Panc1 (cell line): ENCODE measurements around the gene CREG1. TPM values are rescaled to one million over a fixed set of nuclear protein-coding genes. Genes with fewer than 3 reads are reported as not detected.

ENCODE experiments used
- ATAC-seq: fragments of 200-7000 bp; cut with Tn5 transposase; 2 replicates; pipeline ENCODE4 v1.9.1; 2020; ENCODE audit warnings: mild to moderate bottlenecking, moderate library complexity
- BruUV-seq: library from RNA; stranded (reverse); fragments of 400-500 nt; replicated peaks from 2 replicates; lab custom pipeline; 2021; lab: Mats Ljungman, UMichigan
- CTCF ChIA-PET: fragments of 300-600 bp; sonication (Branson Sonifier 250); formaldehyde crosslinking; loops from one replicate; lab custom pipeline; 2022; ENCODE audit warnings: antibody characterized with exemption; lab: Charles Lee
- POLR2A ChIA-PET: fragments of 300-600 bp; sonication (Branson Sonifier 250); formaldehyde crosslinking; loops from one replicate; lab custom pipeline; 2022; ENCODE audit warnings: antibody characterized with exemption; lab: Charles Lee
- DNase-seq: peaks from one replicate; pipeline ENCODE4 v3.0.0-alpha.2; 2010; ENCODE audit warnings: low read depth, low spot score
- H3K27ac ChIP-seq: 2 replicates; pipeline ENCODE4 v1.5.1; 2011; ENCODE audit warnings: mild to moderate bottlenecking, low read length, inconsistent platforms
- H3K27me3 ChIP-seq: fragments of 200-500 bp; sonication (Bioruptor generic); 2 replicates; pipeline ENCODE4 v1.6.0; 2014; ENCODE audit warnings: low read length, inconsistent platforms; ENCODE audit not compliant: control insufficient read depth, insufficient read depth
- H3K36me3 ChIP-seq: fragments of 200-500 bp; sonication (Bioruptor generic); 2 replicates; pipeline ENCODE4 v1.5.1; 2014; ENCODE audit warnings: inconsistent platforms, mild to moderate bottlenecking, low read length, moderate library complexity; ENCODE audit not compliant: control insufficient read depth, insufficient read depth
- H3K4me1 ChIP-seq: 2 replicates; pipeline ENCODE4 v1.5.1; 2011; ENCODE audit warnings: inconsistent platforms, mild to moderate bottlenecking, low read length, moderate library complexity; ENCODE audit not compliant: control insufficient read depth, insufficient read depth
- H3K4me3 ChIP-seq, 2 experiments: 2 replicates each; pipeline ENCODE4 v1.5.1; 2011 to 2012; ENCODE audit warnings: low read depth in 2 of 2, low read length in 2 of 2, mild to moderate bottlenecking in 2 of 2, inconsistent platforms in 1 of 2, moderate library complexity in 1 of 2
- H3K9me3 ChIP-seq: fragments of 200-500 bp; sonication (Bioruptor generic); 2 replicates; pipeline ENCODE4 v1.5.1; 2014; ENCODE audit warnings: low read depth, mild to moderate bottlenecking, inconsistent platforms, low read length, moderate library complexity; ENCODE audit not compliant: control insufficient read depth, insufficient read depth
- POLR2AphosphoS5 ChIP-seq: IDR thresholded peaks from 2 replicates; pipeline ENCODE4 v1.6.1; 2012; ENCODE audit warnings: mild to moderate bottlenecking, low read depth, low read length, moderate library complexity
- SIN3A ChIP-seq: IDR thresholded peaks from 2 replicates; pipeline ENCODE4 v1.6.1; 2012; ENCODE audit warnings: low read depth, mild to moderate bottlenecking, low read length, moderate library complexity, borderline replicate concordance; ENCODE audit not compliant: insufficient read depth
- TCF7L2 ChIP-seq: IDR thresholded peaks from 2 replicates; pipeline ENCODE4 v1.6.1; 2011; ENCODE audit warnings: mild to moderate bottlenecking, low read depth, low read length, inconsistent platforms
- in situ Hi-C: cut with HindIII; loops from 2 replicates; pipeline ENCODE4 v1.10.0; 2016; ENCODE audit warnings: low sequenced_read_pairs, low pct_unique_long_range_greater_than_20kb
- intact Hi-C: fragments of 100-400 bp; cut with micrococcal nuclease; formaldehyde crosslinking; loops from one replicate; pipeline ENCODE4 v1.10.0; 2022; ENCODE audit not compliant: unreplicated experiment
- total RNA-seq: library from RNA; stranded (reverse); gene quantifications from one replicate; pipeline ENCODE4 v1.2.1, GENCODE V29; 2021; ENCODE audit not compliant: unreplicated experiment
- TF ChIP-seq, protein P1 (sequence below), 2 experiments: IDR thresholded peaks; 2 replicates each; pipeline ENCODE4 v1.6.1; 2011 to 2012; ENCODE audit warnings: low read depth in 2 of 2, control low read depth in 1 of 2, low read length in 1 of 2, mild to moderate bottlenecking in 1 of 2, moderate library complexity in 1 of 2; ENCODE audit not compliant: insufficient read depth in 1 of 2
- TF ChIP-seq, protein P2 (sequence below): fragments of 450-650 bp; IDR thresholded peaks from 2 replicates; pipeline ENCODE4 v1.5.1; 2017; ENCODE audit warnings: mild to moderate bottlenecking

CREG1 gene
- total RNA-seq, 1 experiment from 2014 or later, result 25.9 TPM

GRCh38 chr1:167543199-167543990 is 10.2 kb downstream of the CREG1 start:
- no TSS peak for BruUV-seq
- intact Hi-C loops, result no loop called here
- no peak overlapping the region for H3K27ac ChIP-seq
- H3K9me3 ChIP-seq, result no peaks in the 10 kb centered on the region
- ChIA-PET CTCF (no interaction called here), POLR2A (no interaction called here)
- H3K4me1 ChIP-seq, result no peaks in the 10 kb centered on the region
- no peak for DNase-seq
- H3K36me3 ChIP-seq, result no peaks in the 10 kb centered on the region
- ATAC-seq, result no peak
- in situ Hi-C loops, result no loop called here
- no peaks in the 10 kb centered on the region for H3K27me3 ChIP-seq
- H3K4me3 ChIP-seq, result no peak overlapping the region
- no peak for TF ChIP-seq POLR2AphosphoS5
- no peak for TF ChIP-seq SIN3A
- no peak for TF ChIP-seq TCF7L2
- TF ChIP-seq, protein P1, sequence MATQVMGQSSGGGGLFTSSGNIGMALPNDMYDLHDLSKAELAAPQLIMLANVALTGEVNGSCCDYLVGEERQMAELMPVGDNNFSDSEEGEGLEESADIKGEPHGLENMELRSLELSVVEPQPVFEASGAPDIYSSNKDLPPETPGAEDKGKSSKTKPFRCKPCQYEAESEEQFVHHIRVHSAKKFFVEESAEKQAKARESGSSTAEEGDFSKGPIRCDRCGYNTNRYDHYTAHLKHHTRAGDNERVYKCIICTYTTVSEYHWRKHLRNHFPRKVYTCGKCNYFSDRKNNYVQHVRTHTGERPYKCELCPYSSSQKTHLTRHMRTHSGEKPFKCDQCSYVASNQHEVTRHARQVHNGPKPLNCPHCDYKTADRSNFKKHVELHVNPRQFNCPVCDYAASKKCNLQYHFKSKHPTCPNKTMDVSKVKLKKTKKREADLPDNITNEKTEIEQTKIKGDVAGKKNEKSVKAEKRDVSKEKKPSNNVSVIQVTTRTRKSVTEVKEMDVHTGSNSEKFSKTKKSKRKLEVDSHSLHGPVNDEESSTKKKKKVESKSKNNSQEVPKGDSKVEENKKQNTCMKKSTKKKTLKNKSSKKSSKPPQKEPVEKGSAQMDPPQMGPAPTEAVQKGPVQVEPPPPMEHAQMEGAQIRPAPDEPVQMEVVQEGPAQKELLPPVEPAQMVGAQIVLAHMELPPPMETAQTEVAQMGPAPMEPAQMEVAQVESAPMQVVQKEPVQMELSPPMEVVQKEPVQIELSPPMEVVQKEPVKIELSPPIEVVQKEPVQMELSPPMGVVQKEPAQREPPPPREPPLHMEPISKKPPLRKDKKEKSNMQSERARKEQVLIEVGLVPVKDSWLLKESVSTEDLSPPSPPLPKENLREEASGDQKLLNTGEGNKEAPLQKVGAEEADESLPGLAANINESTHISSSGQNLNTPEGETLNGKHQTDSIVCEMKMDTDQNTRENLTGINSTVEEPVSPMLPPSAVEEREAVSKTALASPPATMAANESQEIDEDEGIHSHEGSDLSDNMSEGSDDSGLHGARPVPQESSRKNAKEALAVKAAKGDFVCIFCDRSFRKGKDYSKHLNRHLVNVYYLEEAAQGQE (IDR thresholded peaks at IDR 0.05; ENCODE audit: insufficient read depth in 1 of 2, low read depth in 2 of 2, low read length in 1 of 2), result no peak
- TF ChIP-seq, protein P2, sequence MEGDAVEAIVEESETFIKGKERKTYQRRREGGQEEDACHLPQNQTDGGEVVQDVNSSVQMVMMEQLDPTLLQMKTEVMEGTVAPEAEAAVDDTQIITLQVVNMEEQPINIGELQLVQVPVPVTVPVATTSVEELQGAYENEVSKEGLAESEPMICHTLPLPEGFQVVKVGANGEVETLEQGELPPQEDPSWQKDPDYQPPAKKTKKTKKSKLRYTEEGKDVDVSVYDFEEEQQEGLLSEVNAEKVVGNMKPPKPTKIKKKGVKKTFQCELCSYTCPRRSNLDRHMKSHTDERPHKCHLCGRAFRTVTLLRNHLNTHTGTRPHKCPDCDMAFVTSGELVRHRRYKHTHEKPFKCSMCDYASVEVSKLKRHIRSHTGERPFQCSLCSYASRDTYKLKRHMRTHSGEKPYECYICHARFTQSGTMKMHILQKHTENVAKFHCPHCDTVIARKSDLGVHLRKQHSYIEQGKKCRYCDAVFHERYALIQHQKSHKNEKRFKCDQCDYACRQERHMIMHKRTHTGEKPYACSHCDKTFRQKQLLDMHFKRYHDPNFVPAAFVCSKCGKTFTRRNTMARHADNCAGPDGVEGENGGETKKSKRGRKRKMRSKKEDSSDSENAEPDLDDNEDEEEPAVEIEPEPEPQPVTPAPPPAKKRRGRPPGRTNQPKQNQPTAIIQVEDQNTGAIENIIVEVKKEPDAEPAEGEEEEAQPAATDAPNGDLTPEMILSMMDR, result no peak

DNA sequence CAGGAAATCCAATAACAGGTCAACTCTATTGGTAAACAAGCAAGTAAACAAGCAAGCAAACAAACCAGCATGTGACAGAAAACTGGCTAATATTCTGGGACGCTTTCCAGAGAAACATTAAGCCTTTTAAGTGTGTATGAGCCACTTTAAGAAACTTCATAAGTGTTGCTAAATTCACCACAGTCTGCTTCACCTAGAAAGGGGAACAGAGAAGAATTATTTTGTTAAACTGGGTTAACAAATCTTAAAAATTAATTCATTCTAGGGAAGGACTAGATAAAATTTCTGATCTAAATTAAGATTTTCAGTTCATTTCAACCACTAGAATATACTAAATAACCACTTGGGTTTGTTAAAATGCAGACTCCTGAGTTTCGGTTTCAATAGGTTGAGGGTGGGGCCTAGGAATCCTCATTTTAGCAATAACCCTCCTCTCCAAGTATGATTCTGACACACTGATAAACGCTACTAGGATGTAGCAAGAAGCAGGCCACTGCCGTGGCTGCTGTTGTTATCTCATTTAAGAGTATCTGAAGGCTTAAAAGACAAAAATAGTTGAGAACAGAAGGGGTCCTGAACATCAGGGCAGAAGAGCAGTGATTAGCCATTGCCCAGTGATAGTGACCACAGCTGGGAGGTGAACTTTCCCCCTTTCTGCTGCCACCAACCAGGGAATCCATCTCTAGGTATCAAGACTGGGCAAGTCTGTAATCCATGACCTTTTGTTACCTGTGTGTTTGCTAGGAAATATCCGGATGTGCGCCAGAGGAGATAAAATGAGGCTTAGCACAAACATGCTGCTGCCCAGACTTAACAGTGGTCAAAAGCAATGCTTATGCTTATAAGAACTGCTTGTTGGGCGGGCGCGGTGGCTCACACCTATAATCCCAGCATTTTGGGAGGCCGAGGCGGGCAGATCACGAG is 11.2 kb downstream of the CREG1 start:
- CTCF ChIA-PET, result no interaction called here
- in situ Hi-C loops, result no loop called here
- no peak for ATAC-seq

More for the DNA sequence above, 11.2 kb downstream of the CREG1 start:
- no peak overlapping the region for H3K4me3 ChIP-seq
- no peak overlapping the region for H3K27ac ChIP-seq
- BruUV-seq, result no TSS peak
- POLR2A ChIA-PET, result no interaction called here
- DNase-seq, result no peak
- H3K36me3 ChIP-seq, result no peaks in the 10 kb centered on the region
- no peaks in the 10 kb centered on the region for H3K27me3 ChIP-seq
- intact Hi-C loops, result no loop called here
- H3K4me1 ChIP-seq, result no peaks in the 10 kb centered on the region
- no peaks in the 10 kb centered on the region for H3K9me3 ChIP-seq
- no peak for TF ChIP-seq SIN3A
- TF ChIP-seq TCF7L2, result no peak
- TF ChIP-seq, protein P1 (IDR thresholded peaks at IDR 0.05; ENCODE audit: insufficient read depth in 1 of 2, low read depth in 2 of 2, low read length in 1 of 2), result no peak
- TF ChIP-seq, protein P2, result no peak
- TF ChIP-seq POLR2AphosphoS5, result no peak
